ENCODE results near the gene CEMIP. TPM values are rescaled to one million over a fixed set of nuclear protein-coding genes. Genes with fewer than 3 reads are reported as not detected.

CEMIP gene
- total RNA-seq, 2 experiments from 2014 or later, result not detected

DNA sequence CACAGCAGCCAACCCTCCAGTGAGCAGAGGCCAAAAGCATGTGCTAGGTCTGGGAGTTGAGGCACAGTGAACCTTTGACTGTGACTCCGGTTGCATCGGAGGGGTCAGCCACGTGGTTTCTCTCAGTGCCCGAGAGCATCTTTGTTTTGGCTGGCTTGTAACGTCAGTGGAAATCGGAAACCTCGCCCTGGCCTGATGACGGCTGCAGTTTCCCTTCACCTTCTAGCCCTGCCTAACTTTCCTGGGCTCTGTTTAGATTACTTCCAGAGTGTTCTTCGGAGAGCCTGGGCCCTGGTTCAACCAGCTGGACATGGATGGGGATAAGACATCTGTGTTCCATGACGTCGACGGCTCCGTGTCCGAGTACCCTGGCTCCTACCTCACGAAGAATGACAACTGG is 153.8 kb downstream of the CEMIP start:
- ChIA-PET CTCF (no interaction called here), POLR2A (no interaction called here)
- Mint-ChIP-seq H3K4me1 (peaks cover 8% of the 10 kb centered on the region), H3K36me3 (ENCODE audit: low read depth) (peaks cover 4% of the 10 kb centered on the region), H3K27me3 (no peaks in the 10 kb centered on the region), H3K27ac (no peak overlapping the region), H3K9me3 (no peaks in the 10 kb centered on the region), H3K4me3 (no peak overlapping the region)
- DNase-seq, result no peak

- H3K4me1 Mint-ChIP-seq, result peaks cover 8% of the 10 kb centered on the region
- no peak overlapping the region for H3K27ac Mint-ChIP-seq
- no peaks in the 10 kb centered on the region for H3K27me3 Mint-ChIP-seq
- H3K4me3 Mint-ChIP-seq, result no peak overlapping the region
- H3K9me3 Mint-ChIP-seq, result no peaks in the 10 kb centered on the region
- ChIA-PET CTCF (no interaction called here), POLR2A (no interaction called here)
- no peak for DNase-seq
- peaks cover 4% of the 10 kb centered on the region for H3K36me3 Mint-ChIP-seq (ENCODE audit: low read depth)
Measured at GRCh38 chr15:80934761-80935221, 155.6 kb downstream of the CEMIP start.

DNA sequence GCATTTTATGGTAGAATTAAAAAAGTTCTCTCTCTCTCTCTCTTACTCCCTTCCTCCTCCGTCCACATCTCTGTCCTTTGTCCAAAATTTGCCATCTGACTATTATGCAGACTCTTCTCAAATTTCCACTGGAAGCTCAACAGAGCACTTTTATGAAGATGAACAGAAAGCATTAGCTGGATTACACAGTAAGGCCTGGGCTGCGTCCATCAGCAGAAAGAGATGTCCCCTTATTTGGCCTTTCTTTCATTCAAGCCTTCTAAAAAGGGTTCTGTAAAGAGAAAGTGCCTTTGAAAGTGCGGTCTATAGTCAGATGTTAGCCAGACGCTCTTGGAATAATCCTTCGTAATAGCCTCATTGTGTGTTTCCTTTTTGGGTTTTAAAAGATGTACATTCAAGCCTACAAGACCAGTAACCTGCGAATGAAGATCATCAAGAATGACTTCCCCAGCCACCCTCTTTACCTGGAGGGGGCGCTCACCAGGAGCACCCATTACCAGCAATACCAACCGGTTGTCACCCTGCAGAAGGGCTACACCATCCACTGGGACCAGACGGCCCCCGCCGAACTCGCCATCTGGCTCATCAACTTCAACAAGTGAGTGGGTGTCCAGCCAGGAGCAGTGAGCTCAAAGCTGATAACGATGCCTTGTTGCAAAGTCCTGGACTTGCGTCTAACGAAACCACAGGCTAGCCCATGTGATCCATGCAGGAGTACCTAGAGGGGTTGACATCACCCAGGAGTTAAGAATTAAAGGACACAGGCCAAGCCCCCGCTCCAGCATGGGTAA is 157.3 kb downstream of the CEMIP start:
- Mint-ChIP-seq H3K36me3 (ENCODE audit: low read depth) (peaks cover 6% of the 10 kb centered on the region), H3K27ac (no peak overlapping the region), H3K4me3 (no peak overlapping the region), H3K9me3 (no peaks in the 10 kb centered on the region), H3K4me1 (peaks cover 8% of the 10 kb centered on the region), H3K27me3 (no peaks in the 10 kb centered on the region)
- ChIA-PET POLR2A (no interaction called here), CTCF (no interaction called here)
- DNase-seq, result no peak

GRCh38 chr15:80937718-80938117 is 158.5 kb downstream of the CEMIP start:
- H3K4me1 Mint-ChIP-seq, result peaks cover 8% of the 10 kb centered on the region
- DNase-seq, result no peak
- peaks cover 8% of the 10 kb centered on the region for H3K36me3 Mint-ChIP-seq (ENCODE audit: low read depth)
- no peak overlapping the region for H3K4me3 Mint-ChIP-seq
- H3K27ac Mint-ChIP-seq, result no peak overlapping the region
- H3K9me3 Mint-ChIP-seq, result no peaks in the 10 kb centered on the region
- no peaks in the 10 kb centered on the region for H3K27me3 Mint-ChIP-seq
- POLR2A ChIA-PET, result no interaction called here
- CTCF ChIA-PET, result no interaction called here

DNA sequence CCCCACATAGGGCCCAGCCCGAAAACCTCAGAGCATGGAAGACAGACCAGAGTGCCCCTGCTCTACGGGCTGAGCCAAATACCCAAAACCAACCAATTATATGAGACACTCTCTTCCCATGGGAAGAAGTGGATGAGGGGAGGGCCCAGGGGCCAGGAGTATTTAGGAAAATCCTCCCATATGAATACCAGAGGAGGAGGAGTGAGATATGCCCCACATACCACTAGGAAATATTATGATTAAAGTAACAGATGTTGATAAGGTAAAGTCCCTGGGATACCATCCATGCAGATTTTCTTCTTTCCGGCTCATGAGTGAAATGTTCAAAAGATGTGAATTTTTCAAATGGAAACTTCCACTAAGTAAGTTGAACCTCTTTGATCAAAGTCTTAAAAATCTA is 160.0 kb downstream of the CEMIP start:
- Mint-ChIP-seq H3K4me1 (peaks cover 8% of the 10 kb centered on the region), H3K27me3 (no peaks in the 10 kb centered on the region), H3K9me3 (no peaks in the 10 kb centered on the region), H3K36me3 (ENCODE audit: low read depth) (peaks cover 8% of the 10 kb centered on the region), H3K4me3 (no peak overlapping the region), H3K27ac (no peak overlapping the region)
- POLR2A ChIA-PET, result no interaction called here
- DNase-seq, result no peak
- CTCF ChIA-PET, result no interaction called here

DNA sequence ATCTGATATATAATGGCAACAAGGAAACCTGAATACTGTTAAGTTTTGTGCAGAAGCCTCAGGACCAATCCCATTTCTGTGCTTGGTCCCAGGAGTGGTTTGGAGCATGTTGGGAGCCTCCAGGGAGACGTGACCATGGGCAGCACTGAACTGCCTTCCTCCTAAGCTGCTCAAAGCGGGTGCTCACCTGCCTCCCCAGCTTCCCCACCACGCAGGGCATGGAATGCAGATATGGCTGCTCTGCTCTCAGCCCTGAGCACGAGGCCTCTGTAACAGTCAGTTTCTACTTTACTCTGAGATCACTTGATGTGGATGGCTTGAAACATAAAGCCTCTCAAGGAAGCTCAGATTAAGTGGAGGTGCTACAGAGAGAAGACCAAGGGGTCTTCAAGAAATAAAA is 161.2 kb downstream of the CEMIP start:
- Mint-ChIP-seq H3K27ac (no peak overlapping the region), H3K9me3 (no peaks in the 10 kb centered on the region), H3K36me3 (ENCODE audit: low read depth) (peaks cover 8% of the 10 kb centered on the region), H3K27me3 (no peaks in the 10 kb centered on the region), H3K4me1 (no peaks in the 10 kb centered on the region), H3K4me3 (no peak overlapping the region)
- no peak for DNase-seq
- ChIA-PET CTCF (interaction anchor here (1.0 to 1.1 kb wide), 2 partner anchors 29 to 485 kb away, joined by 3 to 4 read pairs; no protein-coding TSS in a partner anchor), POLR2A (no interaction called here)

DNA sequence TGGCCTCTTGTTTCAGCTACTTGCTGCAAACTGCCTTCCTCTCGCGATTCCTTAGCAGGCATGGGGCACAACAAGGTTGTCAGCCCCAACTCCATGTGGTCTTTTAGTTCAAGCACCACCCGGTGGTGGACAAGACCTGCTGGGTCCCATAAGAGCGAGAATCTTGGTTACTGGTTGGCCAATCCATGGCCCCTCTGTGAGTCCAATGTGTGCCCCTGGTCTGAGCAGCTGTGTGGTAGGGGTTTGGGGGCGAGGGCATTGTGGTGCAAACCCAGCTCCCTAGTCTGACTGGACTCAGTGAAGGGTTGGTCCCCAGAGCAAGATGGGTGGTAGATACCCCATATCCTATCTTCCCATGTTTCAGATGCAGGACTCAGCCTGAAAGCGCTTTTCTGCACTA is 161.7 kb downstream of the CEMIP start:
- Mint-ChIP-seq H3K4me1 (no peaks in the 10 kb centered on the region), H3K27ac (no peak overlapping the region), H3K9me3 (no peaks in the 10 kb centered on the region), H3K27me3 (no peaks in the 10 kb centered on the region), H3K4me3 (no peak overlapping the region), H3K36me3 (ENCODE audit: low read depth) (peaks cover 8% of the 10 kb centered on the region)
- DNase-seq, result no peak
- ChIA-PET POLR2A (no interaction called here), CTCF (interaction anchor here (1.0 to 1.1 kb wide), 2 partner anchors 29 to 485 kb away, joined by 3 to 4 read pairs; no protein-coding TSS in a partner anchor)

- DNase-seq, result no peak
- H3K4me1 Mint-ChIP-seq, result no peaks in the 10 kb centered on the region
- H3K27ac Mint-ChIP-seq, result no peak overlapping the region
- no peaks in the 10 kb centered on the region for H3K9me3 Mint-ChIP-seq
- H3K27me3 Mint-ChIP-seq, result no peaks in the 10 kb centered on the region
- ChIA-PET CTCF (interaction anchor here (0.9 kb wide), 1 partner anchor 28 kb away, joined by 3 read pairs; no protein-coding TSS in a partner anchor), POLR2A (no interaction called here)
- H3K4me3 Mint-ChIP-seq, result no peak overlapping the region
- peaks cover 8% of the 10 kb centered on the region for H3K36me3 Mint-ChIP-seq (ENCODE audit: low read depth)
Measured at GRCh38 chr15:80942266-80942665, 163.1 kb downstream of the CEMIP start.

DNA sequence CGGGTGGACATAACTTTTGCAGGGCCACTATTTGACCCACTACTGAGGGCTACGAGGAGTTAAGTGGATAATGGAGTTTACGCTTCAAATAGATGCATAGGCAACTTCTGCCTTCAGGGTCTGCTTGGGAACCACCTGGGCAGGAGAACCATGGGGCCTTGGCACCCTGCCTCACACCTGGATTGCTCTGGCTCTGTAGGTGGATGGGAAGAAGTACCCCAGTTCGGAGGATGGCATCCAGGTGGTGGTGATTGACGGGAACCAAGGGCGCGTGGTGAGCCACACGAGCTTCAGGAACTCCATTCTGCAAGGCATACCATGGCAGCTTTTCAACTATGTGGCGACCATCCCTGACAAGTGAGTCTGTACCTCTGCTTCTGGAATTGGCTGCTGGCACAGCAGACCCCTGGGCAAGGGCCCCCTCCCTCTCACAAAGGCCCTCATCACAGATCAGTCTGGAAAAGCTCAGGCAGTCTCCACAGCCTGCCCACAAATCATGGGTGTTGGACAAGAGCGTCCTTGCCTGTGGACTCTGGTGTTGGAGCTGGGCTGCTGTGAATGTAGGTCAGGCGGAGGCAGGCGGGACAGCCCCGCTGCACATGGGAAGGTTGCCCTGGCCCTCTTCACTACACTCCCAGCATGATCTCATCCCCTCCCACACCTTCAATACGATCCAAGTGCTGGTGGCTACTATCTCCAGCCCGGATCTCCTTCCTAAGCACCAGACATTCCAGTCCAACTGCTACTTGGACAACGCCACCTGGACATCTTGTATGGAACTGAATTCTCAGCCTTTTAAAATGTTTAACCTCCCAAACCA is 163.8 kb downstream of the CEMIP start:
- ChIA-PET POLR2A (no interaction called here), CTCF (no interaction called here)
- H3K36me3 Mint-ChIP-seq (ENCODE audit: low read depth), result peaks cover 9% of the 10 kb centered on the region
- no peaks in the 10 kb centered on the region for H3K9me3 Mint-ChIP-seq
- no peaks in the 10 kb centered on the region for H3K27me3 Mint-ChIP-seq
- no peaks in the 10 kb centered on the region for H3K4me1 Mint-ChIP-seq
- H3K4me3 Mint-ChIP-seq, result no peak overlapping the region
- H3K27ac Mint-ChIP-seq, result no peak overlapping the region
- DNase-seq, result no peak

DNA sequence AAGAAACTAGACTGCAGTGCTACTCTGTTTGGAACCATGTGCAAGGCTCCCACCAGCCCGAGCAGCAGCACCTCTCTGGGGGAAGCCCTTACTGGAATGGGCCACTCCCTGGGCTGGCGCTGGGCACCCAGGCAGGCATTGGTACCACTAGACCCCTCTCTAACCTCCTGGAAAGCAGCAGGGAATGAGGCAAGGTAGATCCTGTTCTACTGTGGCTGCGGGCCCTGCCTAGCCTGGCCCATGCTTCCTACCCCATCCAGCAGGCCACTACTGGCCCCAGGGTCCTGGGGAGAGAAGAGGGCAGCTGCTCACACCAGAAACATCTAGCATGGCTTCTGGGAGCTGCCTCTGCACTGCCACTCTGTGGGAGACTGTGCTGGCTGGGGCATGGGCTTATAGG is 165.6 kb downstream of the CEMIP start:
- CTCF ChIA-PET, result interaction anchor here (1.0 kb wide), 1 partner anchor 321 kb away, joined by 3 read pairs; no protein-coding TSS in a partner anchor
- H3K4me3 Mint-ChIP-seq, result no peak overlapping the region

GRCh38 chr15:80945605-80946004 is 166.4 kb downstream of the CEMIP start:
- no peaks in the 10 kb centered on the region for H3K27me3 Mint-ChIP-seq
- H3K9me3 Mint-ChIP-seq, result no peaks in the 10 kb centered on the region
- H3K36me3 Mint-ChIP-seq (ENCODE audit: low read depth), result peaks cover 14% of the 10 kb centered on the region
- DNase-seq, result no peak
- no peaks in the 10 kb centered on the region for H3K4me1 Mint-ChIP-seq
- H3K27ac Mint-ChIP-seq, result no peak overlapping the region
- ChIA-PET POLR2A (no interaction called here), CTCF (interaction anchor here (1.0 kb wide), 1 partner anchor 320 kb away, joined by 3 read pairs; no protein-coding TSS in a partner anchor)
- H3K4me3 Mint-ChIP-seq, result no peak overlapping the region

More for the DNA sequence above, 165.6 kb downstream of the CEMIP start:
- Mint-ChIP-seq H3K27me3 (no peaks in the 10 kb centered on the region), H3K4me1 (no peaks in the 10 kb centered on the region), H3K36me3 (ENCODE audit: low read depth) (peaks cover 14% of the 10 kb centered on the region), H3K27ac (no peak overlapping the region), H3K9me3 (no peaks in the 10 kb centered on the region)
- POLR2A ChIA-PET, result no interaction called here
- no peak for DNase-seq

DNA sequence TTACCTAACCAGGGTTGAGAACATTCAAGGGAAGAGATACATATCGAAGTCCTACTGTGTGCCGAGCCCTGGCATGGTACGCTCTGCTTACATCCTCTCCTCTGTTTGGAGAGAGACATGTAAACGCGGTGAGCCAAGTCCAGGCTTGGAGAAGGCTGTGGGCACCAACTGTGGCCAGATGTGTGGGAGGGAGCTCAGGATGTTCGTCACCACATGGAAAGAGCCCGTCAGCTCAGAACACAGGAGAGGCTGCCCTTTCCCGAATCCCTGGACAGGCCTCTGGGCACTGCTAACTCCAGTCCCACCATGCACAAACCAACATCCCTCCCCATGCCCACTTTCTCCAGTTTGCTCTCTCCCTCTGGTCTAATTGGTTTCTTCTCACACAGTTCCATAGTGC is 167.4 kb downstream of the CEMIP start:
- CTCF ChIA-PET, result no interaction called here
- Mint-ChIP-seq H3K27me3 (no peaks in the 10 kb centered on the region), H3K9me3 (no peaks in the 10 kb centered on the region), H3K27ac (no peak overlapping the region), H3K36me3 (ENCODE audit: low read depth) (peaks cover 12% of the 10 kb centered on the region), H3K4me1 (no peaks in the 10 kb centered on the region), H3K4me3 (no peak overlapping the region)
- no peak for DNase-seq
- POLR2A ChIA-PET, result no interaction called here

GRCh38 chr15:80948651-80949292 is 169.6 kb downstream of the CEMIP start:
- H3K27ac Mint-ChIP-seq, result no peak overlapping the region
- DNase-seq, result no peak
- H3K4me1 Mint-ChIP-seq, result no peaks in the 10 kb centered on the region
- POLR2A ChIA-PET, result no interaction called here
- H3K4me3 Mint-ChIP-seq, result no peak overlapping the region
- H3K27me3 Mint-ChIP-seq, result no peaks in the 10 kb centered on the region
- CTCF ChIA-PET, result no interaction called here
- H3K36me3 Mint-ChIP-seq (ENCODE audit: low read depth), result peaks cover 16% of the 10 kb centered on the region
- no peaks in the 10 kb centered on the region for H3K9me3 Mint-ChIP-seq
